Midbrain (tissue), 1 donor: ENCODE measurements around the gene PGA3.
A peak's percentile ranks its signal among the peaks of the same experiment; 100 is the strongest.
"Not testable (repeated sequence)": the region's sequence is repeated elsewhere in the genome, so short reads cannot be mapped to it uniquely, and the experiment has no call there.

Source experiments
- DNase-seq: peaks from one replicate; lab custom pipeline; 2025; lab: John Stamatoyannopoulos, UW

The PGA3 gene

GRCh38 chr11:61171907-61172306 is 31.4 kb upstream of the PGA3 start:
- no peak for DNase-seq

GRCh38 chr11:61172356-61172755 is 31.0 kb upstream of the PGA3 start:
- DNase-seq, result no peak

DNA sequence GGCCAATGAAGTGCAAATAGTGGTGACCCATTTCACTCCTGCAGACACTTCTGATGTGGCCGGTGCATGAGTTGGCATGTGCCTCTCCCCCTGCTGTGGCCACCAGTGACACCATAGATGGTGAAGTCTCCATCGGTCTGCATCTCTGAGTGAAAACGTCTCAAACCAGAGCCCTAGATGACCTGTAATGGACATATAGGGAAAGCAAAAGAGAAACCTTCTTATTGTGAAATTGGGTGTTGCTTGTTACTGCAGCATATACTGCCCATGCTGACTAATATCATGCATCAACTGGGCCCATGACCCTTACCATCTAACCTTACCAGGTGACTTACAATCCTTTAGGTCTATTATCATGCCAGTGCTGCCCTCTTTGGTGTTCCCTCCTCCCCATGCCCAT is 30.4 kb upstream of the PGA3 start:
- DNase-seq, result no peak

DNA sequence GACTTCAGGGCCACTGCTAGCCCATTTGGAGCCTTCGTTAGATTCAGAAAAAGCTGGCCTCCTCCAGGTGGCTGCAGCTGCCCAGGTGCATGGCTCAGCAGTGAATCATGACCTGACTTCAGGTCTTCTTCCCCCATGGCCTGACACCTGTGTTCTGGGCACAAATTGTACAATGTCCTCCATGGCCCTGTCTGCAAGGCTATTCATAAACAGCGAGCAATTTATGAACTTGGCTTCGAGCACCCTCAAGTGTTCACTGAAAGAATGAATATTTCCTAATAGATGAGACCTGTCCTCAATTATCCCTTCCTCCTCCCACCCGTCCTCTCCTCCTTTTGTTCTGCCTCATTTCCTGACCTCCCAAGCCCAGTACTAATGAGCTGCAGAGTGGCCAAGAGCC is 29.9 kb upstream of the PGA3 start:
- DNase-seq, result no peak

DNA sequence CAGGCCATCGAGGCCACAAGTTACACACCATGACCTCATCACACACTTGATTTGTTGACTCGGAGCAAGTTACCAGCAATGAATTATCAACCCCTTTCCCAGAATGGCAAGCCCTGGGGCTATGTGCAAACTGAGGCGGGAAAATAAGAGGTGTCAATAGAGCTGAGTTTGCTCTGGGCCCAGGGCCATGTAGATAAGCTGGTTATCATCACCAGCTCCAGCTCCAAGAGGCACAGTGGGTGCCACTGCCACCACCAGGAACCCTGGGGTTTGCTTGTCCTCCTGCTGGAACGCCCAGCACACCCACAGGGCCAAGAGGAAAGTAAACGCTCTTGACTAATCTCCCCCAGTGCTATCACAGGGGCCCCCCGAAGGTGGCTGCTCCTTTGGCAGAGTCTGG is 29.0 kb upstream of the PGA3 start:
- no peak for DNase-seq

GRCh38 chr11:61174949-61175348 is 28.4 kb upstream of the PGA3 start:
- no peak for DNase-seq

GRCh38 chr11:61176446-61176845 is 26.9 kb upstream of the PGA3 start:
- no peak for DNase-seq

- DNase-seq, result not testable (repeated sequence)
These were observed 23.1 kb upstream of the PGA3 start for GRCh38 chr11:61180205-61180604.

DNA sequence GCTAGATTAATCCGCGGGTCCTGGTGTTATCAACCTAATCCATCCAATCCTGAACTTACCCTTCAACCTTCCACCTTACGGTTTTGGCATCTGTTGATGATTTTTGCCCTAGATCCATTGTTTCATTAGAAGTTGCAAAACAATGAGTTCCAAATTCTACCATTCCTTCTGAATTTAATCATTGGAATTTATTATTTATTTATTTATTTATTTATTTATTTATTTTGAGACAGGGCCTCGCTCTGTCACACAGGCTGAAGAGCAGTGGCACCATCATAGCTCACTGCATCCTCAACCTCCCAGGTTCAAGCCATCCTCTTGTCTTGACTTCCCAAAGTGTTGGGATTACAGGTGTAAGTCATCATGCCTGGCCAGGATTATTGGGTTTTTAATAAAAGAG is 21.8 kb upstream of the PGA3 start:
- no peak for DNase-seq

- DNase-seq, result no peak
These were observed 19.7 kb upstream of the PGA3 start for GRCh38 chr11:61183645-61184044.

- DNase-seq, result no peak
These were observed 16.8 kb upstream of the PGA3 start for GRCh38 chr11:61186504-61186903.

DNA sequence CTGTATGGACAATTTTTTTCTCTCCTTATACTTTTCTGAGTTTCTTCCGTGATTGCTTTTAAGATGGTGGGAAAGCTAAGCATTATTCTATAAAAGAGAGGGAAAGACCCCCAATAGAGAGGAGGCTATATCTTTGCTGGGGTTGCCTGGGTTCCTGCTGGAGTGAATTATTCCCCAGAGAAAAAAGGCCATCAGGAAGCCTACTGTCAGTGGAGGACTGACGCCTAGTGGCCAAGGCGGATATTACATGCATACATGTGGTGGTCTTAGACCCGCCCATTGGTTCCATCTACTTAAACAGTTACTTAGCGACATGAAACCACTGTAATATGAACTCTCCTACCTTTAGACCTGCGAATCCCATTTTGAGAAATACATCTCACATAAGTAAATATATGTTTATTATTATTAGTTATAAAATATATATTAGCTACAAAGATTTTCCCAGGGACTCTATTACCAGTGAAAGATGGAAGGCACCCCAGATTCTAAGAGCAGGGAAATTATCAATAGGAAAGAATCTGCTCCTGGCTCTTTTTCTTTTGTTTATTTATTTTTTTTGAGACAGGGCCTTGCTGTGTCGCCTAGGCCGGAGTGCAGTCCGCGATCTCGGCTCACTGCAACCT is 15.7 kb upstream of the PGA3 start:
- peak; percentile 59 for DNase-seq

GRCh38 chr11:61189933-61190332 is 13.4 kb upstream of the PGA3 start:
- no peak for DNase-seq

DNA sequence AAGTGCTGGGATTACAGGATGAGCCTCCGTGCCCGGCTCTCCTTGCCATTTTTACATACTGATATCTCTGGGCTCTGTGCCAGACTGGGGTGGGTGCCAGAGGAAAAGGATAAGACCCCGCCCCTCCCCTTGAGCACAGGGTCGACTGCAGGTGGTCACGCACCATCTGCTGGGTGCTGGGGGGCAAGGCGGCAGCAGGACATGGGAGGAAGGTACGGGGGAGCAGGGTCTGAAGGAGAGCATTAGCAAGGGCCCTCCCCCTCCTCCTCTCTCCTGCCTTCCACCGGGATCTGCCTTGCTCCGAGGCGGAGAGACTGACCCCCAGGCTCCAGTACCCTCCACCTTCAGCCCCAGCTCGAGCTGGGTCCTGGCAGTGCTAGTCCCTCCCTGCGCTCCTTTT is 9.7 kb upstream of the PGA3 start:
- DNase-seq, result no peak

- no peak for DNase-seq
These were observed 9.1 kb upstream of the PGA3 start for GRCh38 chr11:61194169-61194671.

DNA sequence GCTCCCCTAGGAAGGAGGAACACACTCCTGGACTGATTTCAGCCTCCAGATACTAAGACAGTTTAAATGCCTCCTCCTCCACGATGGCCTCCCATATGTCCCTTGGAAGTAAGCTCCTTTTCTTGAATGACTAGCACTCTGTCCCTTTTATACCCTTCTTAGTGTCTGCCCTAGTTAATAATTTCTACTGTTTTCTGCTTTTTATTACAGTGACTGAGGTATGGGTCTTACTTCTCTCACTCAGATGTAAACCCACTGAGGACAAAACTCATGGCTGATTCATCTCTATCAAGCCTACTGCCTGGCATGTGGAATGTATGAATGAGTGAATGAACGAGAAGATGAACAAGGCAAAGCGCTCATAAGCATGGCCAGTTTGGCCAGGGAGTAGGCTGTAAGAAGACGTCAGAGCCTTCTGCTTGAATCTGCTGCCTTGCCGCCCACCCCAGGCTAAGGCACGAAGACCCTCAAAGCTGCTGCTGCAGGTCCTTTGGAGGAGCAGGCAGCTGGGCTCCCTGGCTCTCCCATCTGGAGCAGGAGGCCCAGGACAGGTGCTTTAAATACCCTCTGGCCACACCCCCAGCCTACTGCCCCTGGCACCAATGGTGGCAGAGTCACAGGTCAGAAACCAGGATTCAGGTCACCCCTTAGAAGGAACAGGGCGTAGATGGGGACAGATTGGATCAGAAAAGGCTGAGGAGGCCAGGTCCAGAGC is 8.2 kb upstream of the PGA3 start:
- no peak for DNase-seq

DNA sequence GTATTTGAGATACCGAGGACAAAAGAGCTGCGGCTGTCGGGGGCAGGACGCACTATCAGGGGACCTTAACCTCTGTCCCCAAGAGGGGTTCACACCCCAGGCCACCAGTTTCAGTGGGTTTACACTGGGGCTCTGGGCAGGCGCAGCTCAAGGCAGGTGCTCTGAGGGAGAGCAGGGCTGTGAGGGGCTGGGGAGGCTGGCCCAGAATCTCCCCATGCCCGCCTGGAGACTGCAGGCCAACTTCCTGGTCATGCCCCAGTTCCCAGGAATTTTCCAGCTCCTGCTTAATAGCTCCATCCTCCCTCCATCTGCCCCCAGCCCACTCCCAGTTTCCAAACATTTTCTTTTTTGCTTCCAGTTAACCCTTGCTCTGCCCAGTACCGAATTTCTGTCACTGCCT is 7.6 kb upstream of the PGA3 start:
- no peak for DNase-seq

- DNase-seq, result no peak
These were observed 5.0 kb upstream of the PGA3 start for GRCh38 chr11:61198361-61198760.

GRCh38 chr11:61198948-61199523 is 4.3 kb upstream of the PGA3 start:
- DNase-seq, result no peak

DNA sequence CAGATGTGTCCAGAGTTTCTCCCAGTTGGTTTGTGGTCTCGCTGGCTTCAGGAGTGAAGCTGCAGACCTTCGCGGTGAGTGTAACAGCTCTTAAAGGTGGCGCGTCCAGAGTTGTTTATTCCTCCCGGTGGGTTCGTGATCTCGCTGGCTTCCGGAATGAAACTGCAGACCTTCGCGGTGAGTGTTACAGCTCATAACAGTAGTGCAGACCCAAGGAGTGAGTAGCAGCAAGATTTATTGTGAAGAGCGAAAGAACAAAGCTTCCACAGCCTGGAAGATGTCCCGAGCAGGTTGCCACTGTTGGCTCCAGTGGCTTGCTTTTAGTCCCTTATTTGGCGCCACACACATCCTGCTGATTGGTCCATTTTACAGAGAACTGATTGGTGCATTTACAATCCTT is 1.8 kb upstream of the PGA3 start:
- no peak for DNase-seq

- DNase-seq, result not testable (repeated sequence)
These were observed 558 bp downstream of the PGA3 start for GRCh38 chr11:61203873-61204272.

GRCh38 chr11:61204502-61205059 is 1.3 kb downstream of the PGA3 start:
- DNase-seq, result not testable (repeated sequence)
